GM21825 (cell line): ENCODE measurements around the gene SPOUT1.

Experiments used
- ATAC-seq: cut with Tn5 transposase; IDR thresholded peaks from one replicate; pipeline ENCODE4 v1.9.1; 2021; ENCODE audit warnings: mild to moderate bottlenecking, moderate library complexity; ENCODE audit not compliant: unreplicated experiment

The SPOUT1 gene

GRCh38 chr9:128836509-128837145 lies 7.0 kb upstream of the SPOUT1 start:
- ATAC-seq = no peak

GRCh38 chr9:128835246-128836210 lies 5.9 kb upstream of the SPOUT1 start:
- no peak for ATAC-seq

GRCh38 chr9:128833696-128834095 lies 4.1 kb upstream of the SPOUT1 start:
- ATAC-seq = no peak

- ATAC-seq = peak; percentile 3
These were observed 708 bp downstream of the SPOUT1 start for GRCh38 chr9:128828719-128829452.

GRCh38 chr9:128828267-128828666 lies 1.3 kb downstream of the SPOUT1 start:
- ATAC-seq = no peak

- no peak for ATAC-seq
These were observed 3.5 kb downstream of the SPOUT1 start for GRCh38 chr9:128825923-128826700.

GRCh38 chr9:128824911-128825310 lies 4.7 kb downstream of the SPOUT1 start:
- no peak for ATAC-seq

GRCh38 chr9:128823903-128824406 lies 5.6 kb downstream of the SPOUT1 start:
- ATAC-seq = no peak

GRCh38 chr9:128823362-128823902 lies 6.2 kb downstream of the SPOUT1 start:
- ATAC-seq = no peak

- no peak for ATAC-seq
These were observed 7.1 kb downstream of the SPOUT1 start for GRCh38 chr9:128822407-128823042.

- ATAC-seq = no peak
These were observed 7.8 kb downstream of the SPOUT1 start for GRCh38 chr9:128821584-128822406.

GRCh38 chr9:128820665-128821583 lies 8.7 kb downstream of the SPOUT1 start:
- no peak for ATAC-seq

GRCh38 chr9:128819716-128820664 lies 9.6 kb downstream of the SPOUT1 start:
- no peak for ATAC-seq

GRCh38 chr9:128818839-128819715 lies 10.5 kb downstream of the SPOUT1 start:
- ATAC-seq = peak; percentile 27

- peak; percentile 92 for ATAC-seq
These were observed 11.3 kb downstream of the SPOUT1 start, which contains the start of gene ENDOG for GRCh38 chr9:128818099-128818838. Gene ENDOG (plus strand): TSS chr9:128818500. CDS start chr9:128818685, 185 bp downstream.
